Hepatic stellate cell (primary cell): ENCODE data around the gene INPP5F.
"Not testable (repeated sequence)": the region's sequence is repeated elsewhere in the genome, so short reads cannot be mapped to it uniquely, and the experiment has no call there.

Experiments used
- DNase-seq: peaks from one replicate; pipeline ENCODE4 v3.0.0; 2011; ENCODE audit warnings: low spot score

INPP5F gene

DNA sequence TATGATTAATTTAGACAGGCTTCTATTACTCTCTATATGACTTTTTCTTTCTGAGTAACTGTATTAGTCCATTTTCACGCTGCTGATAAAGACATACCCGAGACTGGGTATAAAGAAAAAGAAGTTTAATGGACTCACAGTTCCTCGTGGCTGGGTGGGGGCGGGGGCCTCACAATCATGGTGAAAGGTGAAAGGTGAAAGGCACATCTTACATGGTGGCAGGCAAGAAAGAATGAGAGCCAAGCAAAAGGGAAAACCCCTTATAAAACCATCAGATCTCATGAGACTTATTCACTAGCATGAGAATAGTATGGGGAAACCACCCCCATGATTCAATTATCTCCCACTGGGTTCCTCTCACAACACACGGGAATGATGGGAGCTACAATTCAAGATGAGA lies 18.5 kb upstream of the INPP5F start:
- not testable (repeated sequence) for DNase-seq

- not testable (repeated sequence) for DNase-seq
Observed at GRCh38 chr10:119710935-119711334, 14.9 kb upstream of the INPP5F start.

GRCh38 chr10:119713744-119714483 lies 11.9 kb upstream of the INPP5F start:
- DNase-seq: no peak

- no peak for DNase-seq
Observed at GRCh38 chr10:119714484-119714816, 11.4 kb upstream of the INPP5F start.

GRCh38 chr10:119715628-119716505 lies 10.0 kb upstream of the INPP5F start:
- DNase-seq: no peak

DNA sequence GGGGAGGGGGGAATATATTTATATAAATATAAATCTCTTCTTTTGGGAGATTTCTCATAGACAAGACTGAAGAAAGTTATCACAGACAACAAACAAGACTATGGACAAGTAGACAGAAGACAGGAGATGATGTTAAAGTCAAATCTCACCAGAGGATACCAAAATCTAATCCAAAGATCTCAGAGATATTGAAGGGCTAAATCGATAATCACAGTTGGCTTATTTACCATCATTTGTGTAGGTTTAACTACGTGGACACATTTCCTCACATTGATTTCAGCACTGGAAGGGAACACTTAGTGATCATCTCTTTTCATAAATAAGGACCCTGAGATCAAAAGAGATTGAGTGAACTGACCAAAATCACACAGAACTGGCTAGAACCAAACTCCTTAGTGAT lies 2.7 kb upstream of the INPP5F start:
- DNase-seq: no peak

DNA sequence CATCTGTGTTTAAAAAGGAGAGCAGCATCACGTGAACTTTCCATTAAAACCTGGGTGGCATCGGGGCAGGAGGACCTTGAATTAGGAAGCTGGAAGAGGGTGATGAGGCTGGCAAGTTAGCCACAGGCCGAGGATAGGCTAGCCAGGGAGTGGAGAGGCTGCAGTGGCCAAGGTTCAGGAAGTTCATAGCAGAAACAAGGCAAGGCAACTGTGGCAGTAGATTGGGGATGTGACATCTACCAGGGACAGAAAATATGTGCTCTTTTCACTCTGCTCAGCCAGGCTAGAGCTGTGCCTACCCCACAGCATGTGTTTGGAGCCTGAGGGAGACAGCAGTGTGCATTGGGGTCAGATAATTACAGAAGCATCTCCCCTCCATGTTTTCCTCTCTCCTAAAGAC lies 2.2 kb upstream of the INPP5F start:
- DNase-seq: no peak

DNA sequence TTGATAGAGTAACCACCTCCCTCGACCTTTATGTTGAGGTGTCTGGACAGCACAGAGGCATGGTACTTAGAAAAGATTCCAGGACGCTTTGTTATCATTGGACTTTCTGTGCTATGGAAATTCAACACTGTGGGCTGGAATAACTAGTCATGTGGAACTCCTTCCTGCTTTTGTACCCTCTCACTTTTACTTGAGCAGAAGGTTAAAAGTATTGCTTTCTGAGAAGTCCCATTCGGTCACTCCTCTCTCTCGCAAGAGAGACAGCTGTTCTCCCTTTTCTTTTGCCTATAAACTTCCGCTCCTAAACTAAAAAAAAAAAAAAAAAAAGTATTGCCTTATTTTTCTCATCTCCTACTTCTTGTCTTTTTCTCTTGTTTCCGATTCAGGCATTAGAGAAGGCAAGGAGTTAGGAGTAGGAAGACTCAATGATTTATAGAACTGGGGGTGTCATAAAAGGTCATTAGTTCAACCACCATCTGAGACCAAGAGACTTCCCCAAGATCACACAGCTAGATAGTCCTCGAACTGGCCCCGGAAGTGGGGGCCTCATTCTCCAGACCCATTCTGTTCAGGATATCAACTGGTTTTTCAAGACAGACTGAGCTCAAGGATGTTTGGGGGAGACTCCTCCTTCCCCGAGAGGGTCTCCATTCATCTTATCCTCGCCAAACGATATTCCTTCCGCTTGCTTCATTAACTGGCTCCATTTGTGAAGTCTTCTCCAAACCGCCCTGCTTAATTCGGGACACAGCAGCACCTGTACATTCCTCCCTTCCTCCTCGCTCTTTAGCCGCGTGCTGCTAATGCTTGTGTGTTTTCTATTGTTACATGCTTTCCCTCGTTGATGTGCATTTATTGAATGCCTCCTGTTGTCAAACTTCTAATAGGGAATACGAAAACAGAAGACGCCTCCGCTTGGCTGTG lies 995 bp upstream of the INPP5F start:
- peak; percentile 21 for DNase-seq

- DNase-seq: no peak
Observed at GRCh38 chr10:119725517-119725827, 378 bp upstream of the INPP5F start.

GRCh38 chr10:119726676-119727261 lies 919 bp downstream of the INPP5F start:
- DNase-seq: no peak

- DNase-seq: no peak
Observed at GRCh38 chr10:119728172-119728800, 2.4 kb downstream of the INPP5F start.

- no peak for DNase-seq
Observed at GRCh38 chr10:119734396-119735332, 8.8 kb downstream of the INPP5F start.

DNA sequence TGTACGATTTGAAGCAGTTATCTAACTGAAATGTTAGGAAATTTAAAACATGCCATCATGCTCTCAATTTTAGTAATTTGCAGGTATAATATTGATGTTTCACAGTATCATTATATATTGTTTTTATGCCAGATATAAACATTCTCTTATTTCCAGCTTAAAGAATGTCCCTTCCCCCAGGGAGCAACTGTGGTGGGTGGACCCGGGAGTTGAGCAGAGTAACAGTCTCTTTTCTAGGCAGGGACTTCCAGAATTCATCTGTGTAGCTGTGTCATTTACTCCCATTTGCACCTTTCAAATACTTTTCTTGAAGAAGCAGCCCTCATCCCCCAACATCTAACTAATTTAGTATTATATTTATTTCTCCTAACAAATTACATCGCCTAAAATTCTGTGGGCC lies 9.6 kb downstream of the INPP5F start:
- DNase-seq: no peak

DNA sequence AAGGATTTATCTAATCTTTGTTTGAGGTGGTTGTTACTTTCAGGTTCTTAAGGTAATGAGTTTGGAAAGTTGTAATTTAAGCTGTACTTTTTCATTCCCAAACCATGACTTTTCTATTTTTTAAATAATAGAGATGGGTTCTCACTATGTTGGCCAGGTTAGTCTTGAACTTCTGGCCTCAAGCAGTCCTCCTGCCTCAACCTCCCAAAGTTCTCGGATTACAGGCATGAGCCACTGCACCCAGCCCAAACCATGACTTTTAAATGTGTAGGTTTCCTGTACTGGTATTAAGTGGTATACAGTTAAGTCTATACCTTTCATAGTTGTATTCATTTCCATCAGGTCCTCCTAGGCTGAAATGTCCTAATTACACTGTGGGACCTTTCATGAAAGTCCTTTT lies 10.4 kb downstream of the INPP5F start:
- no peak for DNase-seq

- DNase-seq: no peak
Observed at GRCh38 chr10:119737039-119737663, 11.3 kb downstream of the INPP5F start.

- DNase-seq: peak; percentile 79
Observed at GRCh38 chr10:119737823-119738222, 12.0 kb downstream of the INPP5F start.

- DNase-seq: no peak
Observed at GRCh38 chr10:119738962-119739361, 13.1 kb downstream of the INPP5F start.

DNA sequence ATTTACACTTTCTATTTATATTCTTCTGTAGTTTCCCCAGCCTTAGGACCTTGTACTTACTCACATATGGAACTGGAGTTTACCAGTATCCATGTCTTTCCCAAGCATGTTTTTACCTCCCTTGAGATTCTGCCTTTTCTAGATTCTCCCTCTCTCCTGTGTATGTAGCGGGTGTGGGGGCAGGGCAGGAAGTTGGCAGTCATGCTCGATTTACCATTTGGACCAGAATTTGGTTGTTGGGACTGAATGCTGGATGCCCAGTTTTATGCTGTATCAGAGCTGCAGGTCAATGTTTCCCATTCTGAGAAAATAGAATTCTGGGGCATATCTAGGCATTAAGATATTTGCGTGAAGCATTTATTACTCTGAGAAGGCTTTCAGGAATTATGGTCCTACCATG lies 14.2 kb downstream of the INPP5F start:
- DNase-seq: no peak

GRCh38 chr10:119742947-119743648 lies 17.2 kb downstream of the INPP5F start:
- DNase-seq: peak; percentile 42
